Measurements from ENCODE around the gene GSTK1. TPM values are rescaled to one million over a fixed set of nuclear protein-coding genes. Genes with fewer than 3 reads are reported as not detected.

GSTK1 gene
- total RNA-seq, 4 donors from 2014 or later = 96.2 to 166 (median 149) TPM

- DNase-seq = no peak
- H3K9me3 ChIP-seq = peaks cover 0 to 20% (median 0%) of the 10 kb centered on the region in 3 donors
- intact Hi-C loops (cut with DNase I) = loop anchor here (5.0 kb wide), 2 partner anchors 62 to 177 kb away; no protein-coding TSS in a partner anchor
- no peak overlapping the region for H3K27ac ChIP-seq
- H3K4me3 ChIP-seq = no peak overlapping the region
- TF ChIP-seq POLR2A (IDR thresholded peaks at IDR 0.05) (no peak), CTCF (IDR thresholded peaks at IDR 0.05) (no peak)
- H3K36me3 ChIP-seq = no peaks in the 10 kb centered on the region
- H3K27me3 ChIP-seq = peaks cover 0 to 4% (median 0%) of the 10 kb centered on the region in 4 donors
- peaks cover 0 to 6% (median 2%) of the 10 kb centered on the region in 3 donors for H3K4me1 ChIP-seq
These were observed 23.4 kb upstream of the GSTK1 start for GRCh38 chr7:143239813-143240212.

GRCh38 chr7:143240291-143241168 is 22.7 kb upstream of the GSTK1 start:
- H3K4me1 ChIP-seq = peaks cover 0 to 11% (median 2%) of the 10 kb centered on the region in 3 donors
- H3K9me3 ChIP-seq = peaks cover 0 to 20% (median 0%) of the 10 kb centered on the region in 3 donors
- no peak for DNase-seq
- 15% methylated on average over 9 of the region's 9 CpGs for WGBS, 2 donors
- peaks cover 0 to 4% (median 0%) of the 10 kb centered on the region in 4 donors for H3K27me3 ChIP-seq
- TF ChIP-seq CTCF (IDR thresholded peaks at IDR 0.05) = peak; percentile 86 to 92 (median 90)
- TF ChIP-seq POLR2A (IDR thresholded peaks at IDR 0.05) = no peak
- H3K4me3 ChIP-seq = no peak overlapping the region
- intact Hi-C loops (cut with DNase I) = loop anchor here (5.0 kb wide), 2 partner anchors 62 to 177 kb away; no protein-coding TSS in a partner anchor
- H3K36me3 ChIP-seq = no peaks in the 10 kb centered on the region
- peak overlapping the region in 2 of 4 donors; percentile 40 to 72 for H3K27ac ChIP-seq

- peaks cover 0 to 6% (median 0%) of the 10 kb centered on the region in 3 donors for H3K9me3 ChIP-seq
- DNase-seq = no peak
- H3K36me3 ChIP-seq = no peaks in the 10 kb centered on the region
- 77 to 85% methylated on average over 11 of the region's 11 CpGs for WGBS, 2 donors
- peaks cover 0 to 11% (median 2%) of the 10 kb centered on the region in 3 donors for H3K4me1 ChIP-seq
- TF ChIP-seq POLR2A (IDR thresholded peaks at IDR 0.05) (no peak), CTCF (IDR thresholded peaks at IDR 0.05) (no peak)
- no peak overlapping the region for H3K27ac ChIP-seq
- H3K27me3 ChIP-seq = peaks cover 0 to 4% (median 0%) of the 10 kb centered on the region in 4 donors
- H3K4me3 ChIP-seq = no peak overlapping the region
- intact Hi-C loops (cut with DNase I) = loop anchor here (5.0 kb wide), 2 partner anchors 60 to 175 kb away; no protein-coding TSS in a partner anchor
These were observed 20.9 kb upstream of the GSTK1 start for GRCh38 chr7:143242306-143242705.

GRCh38 chr7:143243111-143243510 is 20.1 kb upstream of the GSTK1 start:
- peaks cover 0 to 11% (median 2%) of the 10 kb centered on the region in 3 donors for H3K4me1 ChIP-seq
- no peak overlapping the region for H3K27ac ChIP-seq
- H3K9me3 ChIP-seq = no peaks in the 10 kb centered on the region
- peaks cover 0 to 4% (median 0%) of the 10 kb centered on the region in 4 donors for H3K27me3 ChIP-seq
- no peak for TF ChIP-seq POLR2A (IDR thresholded peaks at IDR 0.05)
- no peak overlapping the region for H3K4me3 ChIP-seq
- intact Hi-C loops (cut with DNase I) = loop anchor here (5.0 kb wide), 2 partner anchors 59 to 174 kb away; no protein-coding TSS in a partner anchor
- H3K36me3 ChIP-seq = no peaks in the 10 kb centered on the region
- no peak for DNase-seq
- WGBS, 2 donors = 31 to 55% methylated on average over 7 of the region's 7 CpGs

GRCh38 chr7:143243614-143244013 is 19.6 kb upstream of the GSTK1 start:
- 69 to 71% methylated on average over 2 to 3 of the region's 3 CpGs for WGBS, 2 donors
- TF ChIP-seq CTCF (IDR thresholded peaks at IDR 0.05) (no peak), POLR2A (IDR thresholded peaks at IDR 0.05) (no peak)
- no peak for DNase-seq
- intact Hi-C loops (cut with DNase I) = loop anchor here (5.0 kb wide), 2 partner anchors 59 to 174 kb away; no protein-coding TSS in a partner anchor
- no peaks in the 10 kb centered on the region for H3K9me3 ChIP-seq
- peaks cover 0 to 4% (median 0%) of the 10 kb centered on the region in 4 donors for H3K27me3 ChIP-seq
- H3K36me3 ChIP-seq = no peaks in the 10 kb centered on the region
- no peak overlapping the region for H3K4me3 ChIP-seq
- no peak overlapping the region for H3K27ac ChIP-seq
- peaks cover 0 to 11% (median 2%) of the 10 kb centered on the region in 3 donors for H3K4me1 ChIP-seq
